WTC11 (cell line): ENCODE data around the gene PARD6A. TPM values are rescaled to one million over a fixed set of nuclear protein-coding genes. Genes with fewer than 3 reads are reported as not detected.

ENCODE experiments used
- ATAC-seq: fragments of 200-7000 bp; cut with Tn5 transposase; 2 replicates; pipeline ENCODE4 v1.10.0; 2021; ENCODE audit warnings: mild to moderate bottlenecking, moderate library complexity
- CTCF ChIA-PET: fragments of 300-600 bp; sonication (Branson Sonifier 250); formaldehyde crosslinking; loops from one replicate; lab custom pipeline; 2021; ENCODE audit warnings: antibody characterized with exemption; lab: Charles Lee
- POLR2A ChIA-PET: fragments of 350-600 bp; sonication (Branson Sonifier 250); formaldehyde crosslinking; loops from one replicate; lab custom pipeline; 2021; ENCODE audit warnings: antibody characterized with exemption; lab: Charles Lee
- DNase-seq: peaks from one replicate; pipeline ENCODE4 v3.0.0; 2021; ENCODE audit warnings: low spot score
- H3K27ac Mint-ChIP-seq: 2 replicates; pipeline ENCODE4 v1.8.0; 2021; ENCODE audit warnings: mixed read lengths
- H3K27me3 Mint-ChIP-seq: 2 replicates; pipeline ENCODE4 v1.8.0; 2021; ENCODE audit warnings: low read depth, mild to moderate bottlenecking, moderate library complexity, mixed read lengths
- H3K36me3 Mint-ChIP-seq: 2 replicates; pipeline ENCODE4 v1.8.0; 2021; ENCODE audit warnings: mixed read lengths
- H3K4me1 Mint-ChIP-seq: 2 replicates; pipeline ENCODE4 v1.8.0; 2022; ENCODE audit warnings: mixed read lengths
- H3K4me3 Mint-ChIP-seq: 2 replicates; pipeline ENCODE4 v1.8.0; 2021; ENCODE audit warnings: mild to moderate bottlenecking, moderate library complexity, mixed read lengths
- H3K9me3 Mint-ChIP-seq: 2 replicates; pipeline ENCODE4 v1.8.0; 2021; ENCODE audit warnings: mixed read lengths
- AFF4 ChIP-seq: sonication (generic); formaldehyde crosslinking; IDR thresholded peaks from 2 replicates; pipeline ENCODE4 v1.8.1; 2023; ENCODE audit warnings: mild to moderate bottlenecking, missing genetic modification reagents, borderline replicate concordance
- AR ChIP-seq: fragments of 250-450 bp; sonication (Bioruptor Pico); IDR thresholded peaks from 2 replicates; pipeline ENCODE4 v1.9.0; 2021; ENCODE audit warnings: mild to moderate bottlenecking
- ATF2 ChIP-seq: sonication (generic); formaldehyde crosslinking; IDR thresholded peaks from 2 replicates; pipeline ENCODE4 v1.8.1; 2022; ENCODE audit warnings: low read depth, missing genetic modification reagents, borderline replicate concordance
- ATF3 ChIP-seq: sonication (generic); formaldehyde crosslinking; conservative IDR thresholded peaks from 2 replicates; pipeline ENCODE4 v1.8.1; 2022; ENCODE audit warnings: mild to moderate bottlenecking, missing genetic modification reagents
- CTCF ChIP-seq: fragments of 200-600 bp; IDR thresholded peaks from 2 replicates; pipeline ENCODE4 v1.8.0; 2022; ENCODE audit warnings: antibody characterized with exemption
- E2F5 ChIP-seq: sonication (generic); formaldehyde crosslinking; IDR thresholded peaks from 2 replicates; pipeline ENCODE4 v1.8.1; 2022; ENCODE audit warnings: mild to moderate bottlenecking, moderate library complexity, missing genetic modification reagents
- MLX ChIP-seq: sonication (generic); formaldehyde crosslinking; IDR thresholded peaks from 2 replicates; pipeline ENCODE4 v1.8.1; 2023; ENCODE audit warnings: mild to moderate bottlenecking, missing genetic modification reagents, moderate library complexity
- PRRX2 ChIP-seq: fragments of 250-450 bp; sonication (Bioruptor Pico); IDR thresholded peaks from 2 replicates; pipeline ENCODE4 v1.8.0; 2021; ENCODE audit warnings: mild to moderate bottlenecking
- RELA ChIP-seq: sonication (generic); formaldehyde crosslinking; IDR thresholded peaks from 2 replicates; pipeline ENCODE4 v1.8.1; 2022; ENCODE audit warnings: missing genetic modification reagents, mild to moderate bottlenecking, borderline replicate concordance
- TCF7 ChIP-seq: sonication (generic); formaldehyde crosslinking; IDR thresholded peaks from 2 replicates; pipeline ENCODE4 v1.8.0; 2022; ENCODE audit warnings: mild to moderate bottlenecking, low read depth, missing genetic modification reagents, moderate library complexity
- USF2 ChIP-seq: sonication (generic); formaldehyde crosslinking; IDR thresholded peaks from 2 replicates; pipeline ENCODE4 v1.8.1; 2023; ENCODE audit warnings: mild to moderate bottlenecking, missing genetic modification reagents, moderate library complexity
- ZNF138 ChIP-seq: sonication (generic); formaldehyde crosslinking; conservative IDR thresholded peaks from 2 replicates; pipeline ENCODE4 v1.8.1; 2022; ENCODE audit warnings: mild to moderate bottlenecking, moderate library complexity, missing genetic modification reagents
- ZNF317 ChIP-seq: sonication (generic); formaldehyde crosslinking; IDR thresholded peaks from 2 replicates; pipeline ENCODE4 v1.8.1; 2023; ENCODE audit warnings: low read depth, mild to moderate bottlenecking, moderate library complexity, missing genetic modification reagents, borderline replicate concordance
- ZNF512 ChIP-seq: sonication (generic); formaldehyde crosslinking; IDR thresholded peaks from 2 replicates; pipeline ENCODE4 v1.8.1; 2022; ENCODE audit warnings: missing genetic modification reagents, borderline replicate concordance
- ZNF671 ChIP-seq: fragments of 250-450 bp; sonication (Bioruptor Pico); IDR thresholded peaks from 2 replicates; pipeline ENCODE4 v1.8.0; 2021; ENCODE audit warnings: mild to moderate bottlenecking
- total RNA-seq: library from RNA; stranded (reverse); gene quantifications from 3 replicates; pipeline ENCODE4 v1.2.3, GENCODE V29; 2021

Gene PARD6A
- total RNA-seq, 1 experiment from 2014 or later, result 17.1 TPM

GRCh38 chr16:67666032-67666551 is 5.3 kb downstream of the PARD6A start (continued):
- TF ChIP-seq AR (no peak), PRRX2 (CRISPR knock-in tag) (no peak), ZNF671 (CRISPR knock-in tag) (no peak), MLX (CRISPR knock-in tag) (no peak), E2F5 (no peak), ZNF512 (CRISPR knock-in tag) (no peak)

GRCh38 chr16:67666559-67667452 is 6.0 kb downstream of the PARD6A start, which contains the start of the genes C16orf86 and ENKD1:
C16orf86 (plus strand) TSS chr16:67666814; CDS start chr16:67666971, 157 bp downstream.
ENKD1 (minus strand) TSS chr16:67666750; CDS start chr16:67666442, 308 bp downstream.
- Mint-ChIP-seq H3K27ac (no peak within 1 kb of the TSS), H3K4me3 (peak within 1 kb of the TSS; percentile 84), H3K27me3 (peaks cover 6% of the 10 kb centered on the region), H3K36me3 (no peaks in the 10 kb centered on the region), H3K4me1 (peaks cover 13% of the 10 kb centered on the region), H3K9me3 (no peaks in the 10 kb centered on the region)
- DNase-seq (peak; percentile 87), ATAC-seq (peak; percentile 63)
- CTCF ChIA-PET, result interaction anchor here (0.6 to 10.3 kb wide), 26 partner anchors 14 to 1853 kb away, joined by 3 to 137 read pairs (median 4); partner anchors contain the start of genes ATP6V0D1, CARMIL2, CTCF and GFOD2
- POLR2A ChIA-PET, result interaction anchor here (0.9 kb wide), 1 partner anchor 17 kb away, joined by 3 read pairs; no protein-coding TSS in a partner anchor
- no peak for TF ChIP-seq AFF4 (CRISPR knock-in tag)
- peak; percentile 55 for TF ChIP-seq USF2
- no peak for TF ChIP-seq ATF3 (CRISPR knock-in tag)
- 0 out of 2 replicates have a peak, but pooled peaks have one; percentile 9 for TF ChIP-seq CTCF
- no peak for TF ChIP-seq TCF7 (CRISPR knock-in tag)
- 0 out of 2 replicates have a peak, but pooled peaks have one; percentile 10 for TF ChIP-seq E2F5
- no peak for TF ChIP-seq ATF2 (CRISPR knock-in tag)
- TF ChIP-seq ZNF317 (CRISPR knock-in tag), result no peak
- no peak for TF ChIP-seq ZNF138 (CRISPR knock-in tag)
- no peak; the same call in 1 of the 2 replicates for TF ChIP-seq RELA (CRISPR knock-in tag)
